Right atrium auricular region (tissue), 2 donors: ENCODE data around the gene KRTAP26-1. TPM values are rescaled to one million over a fixed set of nuclear protein-coding genes. Genes with fewer than 3 reads are reported as not detected.

Source experiments
- DNase-seq: peaks from one replicate; pipeline ENCODE4 v3.0.0-alpha.2; 2019; ENCODE audit warnings: low spot score
- H3K27ac ChIP-seq, 2 donors: fragments of 200-600 bp; sonication (generic); 1 replicate in 1 of 2; 2 replicates in 1 of 2; pipeline ENCODE4 v1.5.1; 2016 to 2019
- H3K27me3 ChIP-seq, 2 donors: fragments of 200-600 bp; sonication (generic); one replicate each; pipeline versions ENCODE4 v1.5.1 to v1.6.0; 2017 to 2019
- H3K36me3 ChIP-seq: fragments of 200-600 bp; sonication (generic); one replicate; pipeline ENCODE4 v1.5.1; 2016
- H3K4me1 ChIP-seq, 2 donors: fragments of 200-600 bp; sonication (generic); one replicate each; pipeline versions ENCODE4 v1.5.1 to v1.6.0; 2017 to 2019
- H3K4me3 ChIP-seq, 2 donors: fragments of 200-600 bp; sonication (generic); 1 replicate in 1 of 2; 2 replicates in 1 of 2; pipeline ENCODE4 v1.5.1; 2017 to 2019; ENCODE audit warnings: mild to moderate bottlenecking in 1 of 2, moderate library complexity in 1 of 2
- H3K9me3 ChIP-seq, 2 donors: fragments of 200-600 bp; sonication (generic); one replicate each; pipeline ENCODE4 v1.5.1; 2019
- CTCF ChIP-seq, 2 donors: fragments of 200-600 bp; sonication (generic); IDR thresholded peaks; one replicate each; pipeline ENCODE4 v1.5.1; 2019; ENCODE audit warnings: antibody characterized with exemption in 2 of 2
- total RNA-seq, 2 donors: library from RNA; depleted of rRNA; stranded (reverse); fragments of >200 nt; gene quantifications; one replicate each; pipeline ENCODE4 v1.1.0, GENCODE V29; 2016

The KRTAP26-1 gene
- total RNA-seq, 2 donors from 2014 or later = not detected

- Histone ChIP-seq H3K36me3 (no peaks in the 10 kb centered on the region), H3K27ac (no peak overlapping the region), H3K4me3 (no peak overlapping the region), H3K4me1 (no peaks in the 10 kb centered on the region), H3K27me3 (no peaks in the 10 kb centered on the region), H3K9me3 (no peaks in the 10 kb centered on the region)
- DNase-seq = no peak
- TF ChIP-seq CTCF (IDR thresholded peaks at IDR 0.05) = no peak
These were observed 16.5 kb upstream of the KRTAP26-1 start for GRCh38 chr21:30336596-30336995.

GRCh38 chr21:30333736-30334135 lies 13.6 kb upstream of the KRTAP26-1 start:
- Histone ChIP-seq H3K27me3 (no peaks in the 10 kb centered on the region), H3K4me1 (no peaks in the 10 kb centered on the region), H3K36me3 (no peaks in the 10 kb centered on the region), H3K9me3 (no peaks in the 10 kb centered on the region), H3K4me3 (no peak overlapping the region), H3K27ac (no peak overlapping the region)
- no peak for DNase-seq
- no peak for TF ChIP-seq CTCF (IDR thresholded peaks at IDR 0.05)

GRCh38 chr21:30332681-30333080 lies 12.6 kb upstream of the KRTAP26-1 start:
- no peaks in the 10 kb centered on the region for H3K27me3 ChIP-seq
- no peak overlapping the region for H3K4me3 ChIP-seq
- DNase-seq = no peak
- H3K4me1 ChIP-seq = no peaks in the 10 kb centered on the region
- no peaks in the 10 kb centered on the region for H3K36me3 ChIP-seq
- no peaks in the 10 kb centered on the region for H3K9me3 ChIP-seq
- TF ChIP-seq CTCF (IDR thresholded peaks at IDR 0.05) = no peak
- no peak overlapping the region for H3K27ac ChIP-seq

GRCh38 chr21:30329203-30329875 lies 9.2 kb upstream of the KRTAP26-1 start:
- no peak overlapping the region for H3K27ac ChIP-seq
- H3K36me3 ChIP-seq = no peaks in the 10 kb centered on the region
- H3K4me1 ChIP-seq = no peaks in the 10 kb centered on the region
- H3K9me3 ChIP-seq = peaks cover 0 to 13% of the 10 kb centered on the region in 2 donors
- no peak for TF ChIP-seq CTCF (IDR thresholded peaks at IDR 0.05)
- DNase-seq = no peak
- no peaks in the 10 kb centered on the region for H3K27me3 ChIP-seq
- no peak overlapping the region for H3K4me3 ChIP-seq

GRCh38 chr21:30326390-30326789 lies 6.3 kb upstream of the KRTAP26-1 start:
- no peak overlapping the region for H3K27ac ChIP-seq
- H3K9me3 ChIP-seq = peaks cover 0 to 13% of the 10 kb centered on the region in 2 donors
- H3K4me3 ChIP-seq = no peak overlapping the region
- DNase-seq = no peak
- H3K36me3 ChIP-seq = no peaks in the 10 kb centered on the region
- TF ChIP-seq CTCF (IDR thresholded peaks at IDR 0.05) = no peak
- no peaks in the 10 kb centered on the region for H3K4me1 ChIP-seq
- H3K27me3 ChIP-seq = no peaks in the 10 kb centered on the region

- no peaks in the 10 kb centered on the region for H3K36me3 ChIP-seq
- no peak for TF ChIP-seq CTCF (IDR thresholded peaks at IDR 0.05)
- no peaks in the 10 kb centered on the region for H3K4me1 ChIP-seq
These were observed 4.4 kb downstream of the KRTAP26-1 start for GRCh38 chr21:30315701-30316100.

More at GRCh38 chr21:30315701-30316100, 4.4 kb downstream of the KRTAP26-1 start:
- Histone ChIP-seq H3K27me3 (no peaks in the 10 kb centered on the region), H3K27ac (no peak overlapping the region), H3K9me3 (no peaks in the 10 kb centered on the region), H3K4me3 (no peak overlapping the region)
- DNase-seq = no peak
